ENCODE results near the gene NEURL1. TPM values are rescaled to one million over a fixed set of nuclear protein-coding genes. Genes with fewer than 3 reads are reported as not detected.

The NEURL1 gene
- total and polyA plus RNA-seq, 2 donors, result 1.6 to 3.0 TPM

- Histone ChIP-seq H3K36me3 (ENCODE audit: control insufficient read depth in 2 of 2, insufficient read depth in 2 of 2, low read length in 1 of 2) (peaks cover 0 to 7% of the 10 kb centered on the region in 2 donors), H3K4me3 (ENCODE audit: low read length in 2 of 2) (no peak overlapping the region), H3K27me3 (ENCODE audit: control insufficient read depth in 2 of 2, insufficient read depth in 1 of 2, low read length in 1 of 2) (no peaks in the 10 kb centered on the region), H3K27ac (ENCODE audit: low read depth in 1 of 2, low read length in 1 of 2) (no peak overlapping the region), H3K4me1 (ENCODE audit: control insufficient read depth in 2 of 2, insufficient read depth in 2 of 2, low read length in 2 of 2) (peaks cover 2% of the 10 kb centered on the region in 2 donors), H3K9me3 (ENCODE audit: control insufficient read depth in 2 of 2, insufficient read depth in 1 of 2, low read length in 1 of 2) (no peaks in the 10 kb centered on the region)
- no peak for DNase-seq (ENCODE audit: low read depth in 6 of 9, low spot score in 9 of 9)
- whole genome bisulfite sequencing, result 95% methylated on average over 13 of the region's 13 CpGs
Measured at GRCh38 chr10:103617602-103618385, 124.3 kb downstream of the NEURL1 start.

- no peaks in the 10 kb centered on the region for H3K27me3 ChIP-seq (ENCODE audit: control insufficient read depth in 2 of 2, insufficient read depth in 1 of 2, low read length in 1 of 2)
- H3K4me3 ChIP-seq (ENCODE audit: low read length in 2 of 2), result no peak overlapping the region
- H3K27ac ChIP-seq (ENCODE audit: low read depth in 1 of 2, low read length in 1 of 2), result no peak overlapping the region
- no peaks in the 10 kb centered on the region for H3K9me3 ChIP-seq (ENCODE audit: control insufficient read depth in 2 of 2, insufficient read depth in 1 of 2, low read length in 1 of 2)
- no peak for DNase-seq (ENCODE audit: low read depth in 6 of 9, low spot score in 9 of 9)
- peaks cover 2% of the 10 kb centered on the region in 2 donors for H3K4me1 ChIP-seq (ENCODE audit: control insufficient read depth in 2 of 2, insufficient read depth in 2 of 2, low read length in 2 of 2)
- peaks cover 0 to 4% of the 10 kb centered on the region in 2 donors for H3K36me3 ChIP-seq (ENCODE audit: control insufficient read depth in 2 of 2, insufficient read depth in 2 of 2, low read length in 1 of 2)
- 96% methylated on average over 19 of the region's 19 CpGs for WGBS
Measured at GRCh38 chr10:103618575-103619423, 125.3 kb downstream of the NEURL1 start.

GRCh38 chr10:103619424-103620351, 126.2 kb downstream of the NEURL1 start:
- H3K4me1 ChIP-seq (ENCODE audit: control insufficient read depth in 2 of 2, insufficient read depth in 2 of 2, low read length in 2 of 2), result peaks cover 1 to 2% of the 10 kb centered on the region in 2 donors
- no peaks in the 10 kb centered on the region for H3K9me3 ChIP-seq (ENCODE audit: control insufficient read depth in 2 of 2, insufficient read depth in 1 of 2, low read length in 1 of 2)
- H3K36me3 ChIP-seq (ENCODE audit: control insufficient read depth in 2 of 2, insufficient read depth in 2 of 2, low read length in 1 of 2), result peaks cover 0 to 4% of the 10 kb centered on the region in 2 donors
- no peak overlapping the region for H3K27ac ChIP-seq (ENCODE audit: low read depth in 1 of 2, low read length in 1 of 2)
- no peaks in the 10 kb centered on the region for H3K27me3 ChIP-seq (ENCODE audit: control insufficient read depth in 2 of 2, insufficient read depth in 1 of 2, low read length in 1 of 2)
- 95% methylated on average over 22 of the region's 22 CpGs for WGBS
- no peak overlapping the region for H3K4me3 ChIP-seq (ENCODE audit: low read length in 2 of 2)
- DNase-seq (ENCODE audit: low read depth in 6 of 9, low spot score in 9 of 9), result no peak

GRCh38 chr10:103620352-103620740, 126.8 kb downstream of the NEURL1 start:
- no peak overlapping the region for H3K27ac ChIP-seq (ENCODE audit: low read depth in 1 of 2, low read length in 1 of 2)
- 93% methylated on average over 7 of the region's 7 CpGs for WGBS

GRCh38 chr10:103620891-103621782, 127.6 kb downstream of the NEURL1 start:
- DNase-seq (ENCODE audit: low read depth in 6 of 9, low spot score in 9 of 9), result no peak
- Histone ChIP-seq H3K4me1 (ENCODE audit: control insufficient read depth in 2 of 2, insufficient read depth in 2 of 2, low read length in 2 of 2) (peaks cover 0 to 2% of the 10 kb centered on the region in 2 donors), H3K4me3 (ENCODE audit: low read length in 2 of 2) (no peak overlapping the region), H3K36me3 (ENCODE audit: control insufficient read depth in 2 of 2, insufficient read depth in 2 of 2, low read length in 1 of 2) (peaks cover 0 to 4% of the 10 kb centered on the region in 2 donors), H3K9me3 (ENCODE audit: control insufficient read depth in 2 of 2, insufficient read depth in 1 of 2, low read length in 1 of 2) (no peaks in the 10 kb centered on the region), H3K27ac (ENCODE audit: low read depth in 1 of 2, low read length in 1 of 2) (no peak overlapping the region), H3K27me3 (ENCODE audit: control insufficient read depth in 2 of 2, insufficient read depth in 1 of 2, low read length in 1 of 2) (no peaks in the 10 kb centered on the region)
- 95% methylated on average over 15 of the region's 15 CpGs for WGBS

More at GRCh38 chr10:103620352-103620740, 126.8 kb downstream of the NEURL1 start:
- no peak overlapping the region for H3K4me3 ChIP-seq (ENCODE audit: low read length in 2 of 2)
- no peaks in the 10 kb centered on the region for H3K9me3 ChIP-seq (ENCODE audit: control insufficient read depth in 2 of 2, insufficient read depth in 1 of 2, low read length in 1 of 2)
- DNase-seq (ENCODE audit: low read depth in 6 of 9, low spot score in 9 of 9), result no peak
- H3K4me1 ChIP-seq (ENCODE audit: control insufficient read depth in 2 of 2, insufficient read depth in 2 of 2, low read length in 2 of 2), result peaks cover 0 to 2% of the 10 kb centered on the region in 2 donors
- no peaks in the 10 kb centered on the region for H3K27me3 ChIP-seq (ENCODE audit: control insufficient read depth in 2 of 2, insufficient read depth in 1 of 2, low read length in 1 of 2)
- H3K36me3 ChIP-seq (ENCODE audit: control insufficient read depth in 2 of 2, insufficient read depth in 2 of 2, low read length in 1 of 2), result peaks cover 0 to 4% of the 10 kb centered on the region in 2 donors

- Histone ChIP-seq H3K27ac (ENCODE audit: low read depth in 1 of 2, low read length in 1 of 2) (no peak overlapping the region), H3K4me1 (ENCODE audit: control insufficient read depth in 2 of 2, insufficient read depth in 2 of 2, low read length in 2 of 2) (peaks cover 0 to 2% of the 10 kb centered on the region in 2 donors), H3K27me3 (ENCODE audit: control insufficient read depth in 2 of 2, insufficient read depth in 1 of 2, low read length in 1 of 2) (no peaks in the 10 kb centered on the region), H3K4me3 (ENCODE audit: low read length in 2 of 2) (no peak overlapping the region), H3K36me3 (ENCODE audit: control insufficient read depth in 2 of 2, insufficient read depth in 2 of 2, low read length in 1 of 2) (peaks cover 0 to 4% of the 10 kb centered on the region in 2 donors), H3K9me3 (ENCODE audit: control insufficient read depth in 2 of 2, insufficient read depth in 1 of 2, low read length in 1 of 2) (no peaks in the 10 kb centered on the region)
- no peak for DNase-seq (ENCODE audit: low read depth in 6 of 9, low spot score in 9 of 9)
- WGBS, result 95% methylated on average over 4 of the region's 4 CpGs
Measured at GRCh38 chr10:103621783-103622125, 128.2 kb downstream of the NEURL1 start.

- WGBS, result 97% methylated on average over 18 of the region's 18 CpGs
- no peaks in the 10 kb centered on the region for H3K27me3 ChIP-seq (ENCODE audit: control insufficient read depth in 2 of 2, insufficient read depth in 1 of 2, low read length in 1 of 2)
- no peak overlapping the region for H3K4me3 ChIP-seq (ENCODE audit: low read length in 2 of 2)
- H3K27ac ChIP-seq (ENCODE audit: low read depth in 1 of 2, low read length in 1 of 2), result no peak overlapping the region
- H3K36me3 ChIP-seq (ENCODE audit: control insufficient read depth in 2 of 2, insufficient read depth in 2 of 2, low read length in 1 of 2), result peaks cover 0 to under 1% of the 10 kb centered on the region in 2 donors
- H3K9me3 ChIP-seq (ENCODE audit: control insufficient read depth in 2 of 2, insufficient read depth in 1 of 2, low read length in 1 of 2), result no peaks in the 10 kb centered on the region
- H3K4me1 ChIP-seq (ENCODE audit: control insufficient read depth in 2 of 2, insufficient read depth in 2 of 2, low read length in 2 of 2), result peaks cover 0 to 2% of the 10 kb centered on the region in 2 donors
- no peak for DNase-seq (ENCODE audit: low read depth in 6 of 9, low spot score in 9 of 9)
Measured at GRCh38 chr10:103622286-103622685, 128.8 kb downstream of the NEURL1 start.

GRCh38 chr10:103622935-103623574, 129.6 kb downstream of the NEURL1 start:
- H3K9me3 ChIP-seq (ENCODE audit: control insufficient read depth in 2 of 2, insufficient read depth in 1 of 2, low read length in 1 of 2), result no peaks in the 10 kb centered on the region
- H3K4me3 ChIP-seq (ENCODE audit: low read length in 2 of 2), result no peak overlapping the region
- no peak overlapping the region for H3K27ac ChIP-seq (ENCODE audit: low read depth in 1 of 2, low read length in 1 of 2)
- whole genome bisulfite sequencing, result 93% methylated on average over 11 of the region's 11 CpGs
- H3K4me1 ChIP-seq (ENCODE audit: control insufficient read depth in 2 of 2, insufficient read depth in 2 of 2, low read length in 2 of 2), result peaks cover 0 to 2% of the 10 kb centered on the region in 2 donors
- H3K36me3 ChIP-seq (ENCODE audit: control insufficient read depth in 2 of 2, insufficient read depth in 2 of 2, low read length in 1 of 2), result no peaks in the 10 kb centered on the region
- H3K27me3 ChIP-seq (ENCODE audit: control insufficient read depth in 2 of 2, insufficient read depth in 1 of 2, low read length in 1 of 2), result no peaks in the 10 kb centered on the region
- DNase-seq (ENCODE audit: low read depth in 6 of 9, low spot score in 9 of 9), result no peak
